Mammary epithelial cell (primary cell): ENCODE results near the gene RNF11.

Experiments used
- CTCF ChIP-seq, 2 donors: IDR thresholded peaks in 1 of 2; conservative IDR thresholded peaks in 1 of 2; 2 replicates each; pipeline ENCODE4 v1.5.1; 2011 to 2012; ENCODE audit warnings: inconsistent platforms in 2 of 2, low read length in 2 of 2, mild to moderate bottlenecking in 2 of 2, control low read depth in 1 of 2, low read depth in 1 of 2; ENCODE audit not compliant: insufficient read depth in 1 of 2; ENCODE audit errors: extremely low read depth in 1 of 2
- EZH2 ChIP-seq: IDR thresholded peaks from 2 replicates; pipeline ENCODE4 v1.6.1; 2012; ENCODE audit warnings: low read length, inconsistent platforms, borderline replicate concordance

GRCh38 chr1:51293898-51294515 lies 57.9 kb downstream of the RNF11 start:
- no peak for TF ChIP-seq CTCF (conservative IDR thresholded peaks at IDR 0.05 in 1 of 2, IDR thresholded peaks at IDR 0.05 in 1 of 2; ENCODE audit: extremely low read depth in 1 of 2, insufficient read depth in 1 of 2, low read depth in 1 of 2, low read length in 2 of 2)
- TF ChIP-seq EZH2: no peak
